Esophagus muscularis mucosa (tissue), 4 donors: Measurements from ENCODE around the gene ACTL8. TPM values are rescaled to one million over a fixed set of nuclear protein-coding genes. Genes with fewer than 3 reads are reported as not detected.

Source experiments
- DNase-seq: peaks from one replicate; pipeline ENCODE4 v3.0.0-alpha.2; 2017; ENCODE audit errors: extremely low spot score
- H3K27ac ChIP-seq, 4 donors: fragments of 200-600 bp; sonication (generic); replicated peaks in 1 of 4; 1 replicate in 3 of 4; 2 replicates in 1 of 4; pipeline ENCODE4 v1.5.1; 2016 to 2019; ENCODE audit warnings: mild to moderate bottlenecking in 1 of 4
- H3K27me3 ChIP-seq, 4 donors: fragments of 200-600 bp; sonication (generic); one replicate each; pipeline versions ENCODE4 v1.5.1 to v1.6.0; 2016 to 2019
- H3K36me3 ChIP-seq, 4 donors: fragments of 200-600 bp; sonication (generic); one replicate each; pipeline ENCODE4 v1.5.1; 2016 to 2019
- H3K4me1 ChIP-seq, 4 donors: fragments of 200-600 bp; sonication (generic); one replicate each; pipeline ENCODE4 v1.5.1; 2016 to 2019
- H3K4me3 ChIP-seq, 4 donors: fragments of 200-600 bp; sonication (generic); 1 replicate in 2 of 4; 2 replicates in 2 of 4; pipeline ENCODE4 v1.5.1; 2016 to 2019; ENCODE audit warnings: mild to moderate bottlenecking in 4 of 4, moderate library complexity in 1 of 4
- H3K9me3 ChIP-seq, 4 donors: fragments of 200-600 bp; sonication (generic); 1 replicate in 3 of 4; 2 replicates in 1 of 4; pipeline ENCODE4 v1.5.1; 2016 to 2019
- CTCF ChIP-seq, 3 experiments: fragments of 200-600 bp in 2 of 3; fragments of 450-650 bp in 1 of 3; sonication (generic) in 2 of 3; IDR thresholded peaks; one replicate each; pipeline ENCODE4 v1.5.1; 2017 to 2019; ENCODE audit warnings: antibody characterized with exemption in 3 of 3, mild to moderate bottlenecking in 2 of 3, moderate library complexity in 1 of 3
- EP300 ChIP-seq: sonication (generic); formaldehyde crosslinking; IDR thresholded peaks from one replicate; pipeline ENCODE4 v1.6.1; 2017; ENCODE audit warnings: antibody characterized with exemption
- POLR2A ChIP-seq: fragments of 450-650 bp; IDR thresholded peaks from one replicate; pipeline ENCODE4 v1.6.1; 2017; ENCODE audit warnings: antibody characterized with exemption, moderate library complexity, mild to moderate bottlenecking, low read depth
- POLR2AphosphoS5 ChIP-seq, 2 donors: sonication (generic); formaldehyde crosslinking; IDR thresholded peaks; one replicate each; pipeline ENCODE4 v1.6.1; 2017; ENCODE audit warnings: antibody characterized with exemption in 2 of 2
- WGBS: methylation state at CpG from one replicate; pipeline ENCODE4 v1.1.5; 2018; 5-methylcytosine and 5-hydroxymethylcytosine counted together
- intact Hi-C: fragments of 100-400 bp; cut with DNase I; formaldehyde crosslinking; loops from one replicate; pipeline ENCODE4 v1.15.1; 2023
- total RNA-seq, 4 donors: library from RNA; depleted of rRNA; stranded (reverse); fragments of >200 nt; gene quantifications; one replicate each; pipeline versions ENCODE4 v1.1.0 to v1.2.1, GENCODE V29; 2016

The ACTL8 gene
- total RNA-seq, 4 donors from 2014 or later: not detected

GRCh38 chr1:17773591-17774326 is 18.6 kb downstream of the ACTL8 start:
- Histone ChIP-seq H3K9me3 (no peaks in the 10 kb centered on the region), H3K4me3 (no peak overlapping the region), H3K36me3 (no peaks in the 10 kb centered on the region), H3K4me1 (no peaks in the 10 kb centered on the region), H3K27me3 (peaks cover 0 to 42% (median 0%) of the 10 kb centered on the region in 4 donors), H3K27ac (no peak overlapping the region)
- intact Hi-C loops: no loop called here
- no peak for TF ChIP-seq POLR2A
- TF ChIP-seq POLR2AphosphoS5 (IDR thresholded peaks at IDR 0.05): no peak
- no peak for TF ChIP-seq CTCF (IDR thresholded peaks at IDR 0.05)
- no peak for TF ChIP-seq EP300
- DNase-seq: no peak
- WGBS: 77% methylated on average over 16 of the region's 16 CpGs

- WGBS: 88% methylated on average over 4 of the region's 6 CpGs
These were observed 19.3 kb downstream of the ACTL8 start for GRCh38 chr1:17774452-17774851.

GRCh38 chr1:17775796-17776195 is 20.7 kb downstream of the ACTL8 start:
- TF ChIP-seq CTCF (IDR thresholded peaks at IDR 0.05) (no peak), POLR2A (no peak), POLR2AphosphoS5 (IDR thresholded peaks at IDR 0.05) (no peak), EP300 (no peak)
- H3K4me3 ChIP-seq: no peak overlapping the region
- intact Hi-C loops: no loop called here
- H3K27ac ChIP-seq: no peak overlapping the region
- no peaks in the 10 kb centered on the region for H3K9me3 ChIP-seq
- peaks cover 0 to 48% (median 0%) of the 10 kb centered on the region in 4 donors for H3K27me3 ChIP-seq
- 100% methylated on average over 2 of the region's 2 CpGs for WGBS
- H3K36me3 ChIP-seq: no peaks in the 10 kb centered on the region
- no peak for DNase-seq
- H3K4me1 ChIP-seq: no peaks in the 10 kb centered on the region

More at GRCh38 chr1:17774452-17774851, 19.3 kb downstream of the ACTL8 start:
- no peaks in the 10 kb centered on the region for H3K36me3 ChIP-seq
- peaks cover 0 to 42% (median 0%) of the 10 kb centered on the region in 4 donors for H3K27me3 ChIP-seq
- H3K4me3 ChIP-seq: no peak overlapping the region
- DNase-seq: no peak
- intact Hi-C loops: no loop called here
- no peak overlapping the region for H3K27ac ChIP-seq
- no peaks in the 10 kb centered on the region for H3K9me3 ChIP-seq
- TF ChIP-seq POLR2A (no peak), EP300 (no peak), POLR2AphosphoS5 (IDR thresholded peaks at IDR 0.05) (no peak), CTCF (IDR thresholded peaks at IDR 0.05) (no peak)
- H3K4me1 ChIP-seq: no peaks in the 10 kb centered on the region

GRCh38 chr1:17776426-17776825 is 21.3 kb downstream of the ACTL8 start:
- H3K4me3 ChIP-seq: no peak overlapping the region
- TF ChIP-seq POLR2A (no peak), CTCF (IDR thresholded peaks at IDR 0.05) (no peak), POLR2AphosphoS5 (IDR thresholded peaks at IDR 0.05) (no peak), EP300 (no peak)
- DNase-seq: no peak
- no peak overlapping the region for H3K27ac ChIP-seq
- WGBS: 40% methylated on average over 11 of the region's 11 CpGs
- H3K36me3 ChIP-seq: no peaks in the 10 kb centered on the region
- peaks cover 0 to 48% (median 0%) of the 10 kb centered on the region in 4 donors for H3K27me3 ChIP-seq
- no peaks in the 10 kb centered on the region for H3K4me1 ChIP-seq
- no peaks in the 10 kb centered on the region for H3K9me3 ChIP-seq
- intact Hi-C loops: no loop called here
